Urothelium cell line (cell line): Measurements from ENCODE around the gene TBC1D22A.
"Not testable (repeated sequence)": the region's sequence is repeated elsewhere in the genome, so short reads cannot be mapped to it uniquely, and the experiment has no call there.

ENCODE experiments used
- DNase-seq: peaks from one replicate; pipeline ENCODE4 v3.0.0; 2011; ENCODE audit warnings: low spot score, mixed read lengths
- FAIRE-seq: peaks from 2 replicates; lab custom pipeline; 2011; peaks lifted over from hg19 to GRCh38; lab: Jason Lieb, UNC

TBC1D22A gene

GRCh38 chr22:47155912-47156311 is 393.5 kb downstream of the TBC1D22A start:
- DNase-seq = no peak
- no peak for FAIRE-seq

DNA sequence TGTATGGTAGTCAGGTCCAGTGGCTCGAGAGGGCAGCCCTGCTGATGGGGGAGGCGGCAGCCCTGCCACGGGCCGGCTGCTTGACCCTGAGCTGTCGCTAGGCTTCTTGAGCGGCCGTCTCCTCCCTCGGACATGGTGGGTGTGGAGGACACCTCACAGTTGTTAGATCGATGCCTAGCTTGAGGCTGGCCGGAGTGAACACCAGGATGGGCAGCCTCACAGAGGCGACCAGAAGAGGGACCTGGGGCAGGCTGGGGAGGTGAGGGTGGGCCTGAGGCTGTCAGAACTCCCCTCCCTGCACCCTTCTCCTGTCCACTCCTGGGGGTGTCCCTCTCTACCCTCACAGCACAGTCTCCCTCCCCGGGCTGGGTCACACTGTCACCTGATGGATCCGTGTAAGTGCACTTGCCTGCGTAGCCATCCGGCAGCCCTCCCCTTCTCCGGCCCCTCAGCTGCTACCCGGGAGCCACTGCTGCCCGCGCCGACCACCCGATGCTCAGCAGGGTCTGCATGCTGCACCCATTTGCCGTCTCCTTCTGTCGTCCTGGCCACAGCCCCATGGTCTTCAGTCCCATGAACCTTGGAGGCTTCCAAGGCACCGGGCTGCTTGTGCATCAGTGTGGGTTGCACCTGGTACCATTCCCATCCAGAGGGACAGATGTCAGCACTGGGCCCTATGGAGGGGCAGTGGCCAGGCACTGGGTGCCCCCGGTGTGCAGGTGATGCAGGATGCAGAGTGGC is 394.1 kb downstream of the TBC1D22A start:
- FAIRE-seq = no peak
- DNase-seq = no peak

GRCh38 chr22:47157093-47157420 is 394.6 kb downstream of the TBC1D22A start:
- no peak for DNase-seq
- FAIRE-seq = no peak

- DNase-seq (no peak), FAIRE-seq (no peak)
Measured at GRCh38 chr22:47157486-47158270, 395.2 kb downstream of the TBC1D22A start.

DNA sequence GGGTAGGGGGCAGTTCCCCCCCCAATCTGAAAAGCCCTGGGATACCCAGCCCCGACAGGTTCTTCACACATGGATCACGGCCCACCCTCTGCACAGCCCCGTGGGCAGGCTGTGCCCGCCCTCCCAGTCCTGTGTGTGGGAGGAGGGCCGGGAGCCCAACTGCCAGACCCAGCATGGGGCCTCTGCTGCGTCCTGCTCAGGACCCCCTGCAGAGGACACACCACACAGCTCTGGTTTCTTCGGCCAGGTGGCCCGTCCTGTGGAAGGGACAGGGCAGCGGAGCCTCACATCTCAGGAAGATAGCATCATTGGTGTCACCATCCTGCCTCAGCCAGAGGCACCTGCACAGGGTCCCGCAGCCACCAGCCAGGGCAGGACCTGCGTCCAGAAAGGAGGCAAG is 396.0 kb downstream of the TBC1D22A start:
- DNase-seq (no peak), FAIRE-seq (no peak)

DNA sequence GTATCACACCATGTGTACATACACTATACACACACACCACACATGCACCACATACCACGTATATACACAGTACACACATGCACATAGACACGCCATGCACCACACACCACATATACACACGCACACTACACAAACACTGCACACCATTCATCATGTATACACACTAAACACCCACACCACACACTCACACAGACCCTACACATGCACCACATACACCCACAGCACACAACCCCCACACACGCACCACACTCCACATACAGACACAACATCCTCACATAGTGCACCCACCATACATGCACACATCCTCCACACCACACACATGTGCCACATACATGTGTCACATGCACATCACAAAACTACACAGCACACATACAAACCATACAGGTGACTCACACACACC is 397.1 kb downstream of the TBC1D22A start:
- FAIRE-seq (no peak), DNase-seq (no peak)

DNA sequence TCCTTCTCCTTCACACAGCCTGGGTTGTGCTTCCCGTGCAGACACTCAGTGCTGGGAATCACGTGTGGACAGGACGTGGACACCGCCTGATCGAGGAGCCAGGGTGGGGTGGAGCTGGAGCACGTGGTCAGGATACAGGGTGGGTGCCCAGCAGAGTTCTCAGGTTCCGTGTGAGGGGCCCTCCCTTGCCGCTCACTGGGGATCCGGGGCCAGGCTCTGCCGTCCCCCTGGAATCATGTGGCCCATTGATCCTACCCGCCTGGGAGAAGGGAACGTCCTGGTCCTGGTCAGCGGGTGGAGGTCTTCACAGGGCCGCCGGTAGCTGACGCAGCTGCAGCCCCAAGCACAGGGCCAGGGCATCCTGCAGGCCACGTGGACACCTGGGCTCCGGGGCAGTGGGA is 397.7 kb downstream of the TBC1D22A start:
- DNase-seq (no peak), FAIRE-seq (no peak)

- DNase-seq (no peak), FAIRE-seq (no peak)
Measured at GRCh38 chr22:47160781-47161520, 398.5 kb downstream of the TBC1D22A start.

DNA sequence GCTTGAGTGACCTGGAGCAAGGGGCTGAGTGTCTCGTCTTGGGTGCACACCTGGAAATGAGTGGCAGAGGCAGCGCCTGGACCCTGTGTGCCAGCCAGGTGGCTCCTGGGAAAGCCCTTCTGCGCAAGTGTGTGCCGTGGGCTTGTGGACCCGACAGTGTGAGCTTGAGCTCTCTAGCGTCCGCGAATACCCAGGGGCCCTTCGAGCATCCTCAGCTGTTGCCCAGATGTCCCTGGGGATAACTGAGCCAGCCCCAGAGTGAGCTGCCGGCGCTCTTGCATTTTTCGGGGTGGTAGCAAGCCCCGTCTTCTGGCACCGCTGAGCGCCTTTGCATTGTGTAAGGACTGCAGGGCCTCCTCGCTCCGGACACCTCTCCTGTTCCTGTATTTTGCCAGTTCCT is 399.2 kb downstream of the TBC1D22A start:
- FAIRE-seq (no peak), DNase-seq (no peak)

DNA sequence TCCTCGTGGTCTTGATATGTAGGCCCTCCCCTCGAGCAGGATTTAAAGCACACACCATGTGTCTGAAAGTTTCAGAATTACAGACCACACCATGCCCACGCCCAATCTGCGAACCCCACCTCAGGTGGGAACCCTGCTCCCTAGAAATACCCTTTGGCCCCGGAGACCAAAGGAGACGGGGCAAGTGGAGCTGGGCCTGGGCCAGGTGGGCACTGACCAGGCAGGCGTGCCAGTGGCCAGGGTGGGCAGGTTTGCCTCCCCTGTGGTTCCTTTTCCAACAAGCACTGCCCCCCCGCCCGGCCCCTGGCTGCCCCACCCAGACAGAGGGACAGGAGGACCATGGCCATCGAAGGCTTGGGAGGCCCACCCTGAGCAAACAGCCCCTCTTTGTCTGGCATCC is 400.4 kb downstream of the TBC1D22A start:
- no peak for FAIRE-seq
- DNase-seq = no peak

DNA sequence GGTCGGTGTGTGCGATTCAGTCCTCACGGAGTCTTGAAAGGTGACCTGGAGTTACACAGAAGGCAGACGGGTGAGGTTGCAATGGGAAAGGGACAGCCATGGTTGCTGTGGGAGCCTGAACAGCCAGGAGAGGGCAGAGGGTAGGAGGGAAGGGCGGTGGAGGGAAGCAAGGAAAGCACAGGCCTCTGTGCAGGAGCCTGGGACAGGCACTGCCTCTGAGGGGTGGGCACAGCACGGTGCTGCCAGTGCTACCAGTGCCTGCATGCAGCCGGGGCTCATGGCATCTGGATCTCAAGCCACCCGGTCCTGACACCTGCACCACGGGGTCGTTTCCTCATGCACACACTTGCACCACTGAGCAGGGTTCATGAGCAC is 401.0 kb downstream of the TBC1D22A start:
- no peak for FAIRE-seq
- no peak for DNase-seq

DNA sequence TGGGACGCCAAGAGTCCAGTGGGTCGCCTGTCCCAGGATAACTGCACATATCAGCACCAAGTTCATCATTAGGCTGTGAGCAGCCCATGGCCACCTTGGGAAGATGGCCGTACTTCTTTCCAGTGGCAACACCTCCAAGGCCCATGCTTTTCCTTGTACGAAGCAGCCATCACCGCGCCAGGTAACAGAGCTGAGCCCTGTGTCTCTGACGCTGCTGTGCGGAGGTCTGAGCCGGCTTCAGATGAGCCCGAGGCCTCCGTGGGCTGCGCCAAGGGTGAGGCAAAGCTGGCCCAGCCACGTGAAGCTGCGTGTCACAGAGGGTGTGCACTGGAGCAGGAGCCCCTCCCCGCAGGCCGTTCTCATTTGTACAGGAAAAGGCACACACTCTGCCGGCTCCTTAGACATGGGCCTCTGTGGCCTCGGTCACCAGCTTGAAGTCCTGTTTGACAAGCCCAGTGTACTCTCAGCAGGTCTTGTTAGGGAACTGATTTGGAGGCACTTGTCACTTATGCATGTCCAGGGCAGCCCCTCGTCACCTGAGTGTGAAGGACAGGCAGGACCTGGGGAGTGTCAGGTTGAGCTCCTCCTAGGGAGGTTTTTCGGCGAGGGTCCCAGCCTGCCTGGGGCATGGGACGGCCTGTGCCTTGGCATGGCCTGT is 401.5 kb downstream of the TBC1D22A start:
- DNase-seq (no peak), FAIRE-seq (no peak)

GRCh38 chr22:47164514-47165337 is 402.3 kb downstream of the TBC1D22A start:
- no peak for DNase-seq
- FAIRE-seq = no peak

- FAIRE-seq (no peak), DNase-seq (no peak)
Measured at GRCh38 chr22:47165338-47166032, 403.0 kb downstream of the TBC1D22A start.

DNA sequence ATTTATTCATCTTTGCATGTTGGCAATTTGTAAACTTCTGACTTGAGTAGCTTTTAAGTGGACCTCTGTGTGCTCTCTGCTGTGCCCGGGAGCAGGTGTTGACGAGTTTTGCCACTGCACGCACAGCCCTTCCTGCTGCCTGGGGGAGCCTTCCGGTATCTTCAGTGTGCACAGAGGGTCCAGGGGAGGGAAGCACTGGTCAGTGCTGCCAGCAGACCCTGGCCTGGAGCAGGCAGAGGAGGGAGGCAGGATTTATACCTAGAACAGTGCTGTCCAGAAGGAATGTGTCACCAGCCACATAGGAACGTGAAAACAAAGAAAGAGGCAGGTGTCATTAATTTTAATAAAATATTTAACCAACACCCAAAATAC is 403.6 kb downstream of the TBC1D22A start:
- no peak for FAIRE-seq

GRCh38 chr22:47166446-47167016 is 404.1 kb downstream of the TBC1D22A start:
- FAIRE-seq (no peak), DNase-seq (no peak)

More for the DNA sequence above, 403.6 kb downstream of the TBC1D22A start:
- DNase-seq = no peak

- DNase-seq (no peak), FAIRE-seq (no peak)
Measured at GRCh38 chr22:47167056-47167455, 404.6 kb downstream of the TBC1D22A start.

GRCh38 chr22:47167921-47168320 is 405.5 kb downstream of the TBC1D22A start:
- not testable (repeated sequence) for DNase-seq, FAIRE-seq

- FAIRE-seq (no peak), DNase-seq (no peak)
Measured at GRCh38 chr22:47168441-47168840, 406.0 kb downstream of the TBC1D22A start.
